HG02970 (cell line): ENCODE measurements around the gene HDAC4.

ENCODE experiments used
- ATAC-seq: cut with Tn5 transposase; IDR thresholded peaks from one replicate; pipeline ENCODE4 v1.9.1; 2021; ENCODE audit warnings: mild to moderate bottlenecking, moderate library complexity, moderate number of reproducible peaks; ENCODE audit not compliant: unreplicated experiment, low FRiP score

Gene HDAC4

GRCh38 chr2:239429473-239430350 lies 28.9 kb upstream of the HDAC4 start:
- ATAC-seq: no peak

GRCh38 chr2:239425631-239426030 lies 24.8 kb upstream of the HDAC4 start:
- no peak for ATAC-seq

- no peak for ATAC-seq
Observed at GRCh38 chr2:239424337-239425045, 23.7 kb upstream of the HDAC4 start.

GRCh38 chr2:239423551-239423950 lies 22.7 kb upstream of the HDAC4 start:
- ATAC-seq: no peak

GRCh38 chr2:239421851-239422250 lies 21.0 kb upstream of the HDAC4 start:
- no peak for ATAC-seq

- ATAC-seq: no peak
Observed at GRCh38 chr2:239420082-239420481, 19.3 kb upstream of the HDAC4 start.

GRCh38 chr2:239418918-239419317 lies 18.1 kb upstream of the HDAC4 start:
- ATAC-seq: no peak

- no peak for ATAC-seq
Observed at GRCh38 chr2:239412905-239413603, 12.2 kb upstream of the HDAC4 start.

- no peak for ATAC-seq
Observed at GRCh38 chr2:239411549-239412319, 10.9 kb upstream of the HDAC4 start.

- ATAC-seq: no peak
Observed at GRCh38 chr2:239411117-239411516, 10.3 kb upstream of the HDAC4 start.

- no peak for ATAC-seq
Observed at GRCh38 chr2:239409976-239410375, 9.2 kb upstream of the HDAC4 start.

- no peak for ATAC-seq
Observed at GRCh38 chr2:239407112-239407511, 6.3 kb upstream of the HDAC4 start.

- no peak for ATAC-seq
Observed at GRCh38 chr2:239406316-239406995, 5.6 kb upstream of the HDAC4 start.

GRCh38 chr2:239405071-239405470 lies 4.3 kb upstream of the HDAC4 start:
- no peak for ATAC-seq

GRCh38 chr2:239402666-239403065 lies 1.8 kb upstream of the HDAC4 start:
- ATAC-seq: no peak

GRCh38 chr2:239401881-239402233 lies 1.0 kb upstream of the HDAC4 start:
- ATAC-seq: peak; percentile 10

GRCh38 chr2:239401067-239401880 lies 454 bp upstream of the HDAC4 start:
- ATAC-seq: peak; percentile 90

GRCh38 chr2:239399921-239400595 lies 762 bp downstream of the HDAC4 start:
- no peak for ATAC-seq
